ENCODE results near the gene ZNF774.

ZNF774 gene

DNA sequence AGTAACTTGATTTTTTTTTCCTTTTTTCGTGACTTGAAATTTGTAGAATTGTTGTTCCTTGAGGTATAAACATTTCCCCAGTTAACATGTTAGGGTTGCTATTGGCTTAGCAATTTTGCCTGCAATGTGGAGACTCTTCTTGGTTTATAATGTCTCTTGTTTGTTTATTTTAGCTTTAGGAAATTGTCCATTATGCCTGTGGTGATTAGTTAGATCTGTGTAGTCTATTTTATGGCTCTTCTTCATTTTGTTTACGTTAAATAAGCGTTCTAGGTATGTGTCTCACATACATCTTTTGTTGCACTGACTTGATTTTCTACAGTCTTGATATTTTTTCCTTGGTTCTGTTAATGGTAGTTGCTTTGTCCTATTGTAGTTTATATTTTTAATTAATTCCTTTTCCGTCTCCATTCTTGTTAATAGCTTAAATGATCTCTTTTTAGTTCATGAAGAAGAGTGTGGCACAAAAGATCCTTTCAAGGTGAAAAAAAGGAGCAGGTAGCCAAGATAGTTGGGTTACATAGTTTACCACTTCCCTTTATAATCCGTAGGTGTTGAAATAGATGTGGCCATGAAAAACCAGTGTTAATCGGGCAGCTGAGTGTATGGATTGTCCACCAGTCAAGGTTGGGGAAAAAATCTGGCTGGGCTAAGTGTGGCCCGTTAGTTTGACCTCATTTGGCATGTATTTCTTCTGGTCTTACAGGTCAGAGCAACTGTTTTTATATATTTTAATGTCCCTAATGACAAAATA, 48.1 kb downstream of the ZNF774 start:
- CTCF ChIA-PET = interaction anchor here (1.2 to 1.5 kb wide), 3 partner anchors 38 to 107 kb away, joined by 3 to 4 read pairs (median 4); no protein-coding TSS in a partner anchor
- TF ChIP-seq, protein P1, sequence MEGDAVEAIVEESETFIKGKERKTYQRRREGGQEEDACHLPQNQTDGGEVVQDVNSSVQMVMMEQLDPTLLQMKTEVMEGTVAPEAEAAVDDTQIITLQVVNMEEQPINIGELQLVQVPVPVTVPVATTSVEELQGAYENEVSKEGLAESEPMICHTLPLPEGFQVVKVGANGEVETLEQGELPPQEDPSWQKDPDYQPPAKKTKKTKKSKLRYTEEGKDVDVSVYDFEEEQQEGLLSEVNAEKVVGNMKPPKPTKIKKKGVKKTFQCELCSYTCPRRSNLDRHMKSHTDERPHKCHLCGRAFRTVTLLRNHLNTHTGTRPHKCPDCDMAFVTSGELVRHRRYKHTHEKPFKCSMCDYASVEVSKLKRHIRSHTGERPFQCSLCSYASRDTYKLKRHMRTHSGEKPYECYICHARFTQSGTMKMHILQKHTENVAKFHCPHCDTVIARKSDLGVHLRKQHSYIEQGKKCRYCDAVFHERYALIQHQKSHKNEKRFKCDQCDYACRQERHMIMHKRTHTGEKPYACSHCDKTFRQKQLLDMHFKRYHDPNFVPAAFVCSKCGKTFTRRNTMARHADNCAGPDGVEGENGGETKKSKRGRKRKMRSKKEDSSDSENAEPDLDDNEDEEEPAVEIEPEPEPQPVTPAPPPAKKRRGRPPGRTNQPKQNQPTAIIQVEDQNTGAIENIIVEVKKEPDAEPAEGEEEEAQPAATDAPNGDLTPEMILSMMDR (IDR thresholded peaks at IDR 0.05; ENCODE audit: control extremely low read depth, extremely low read depth, low read depth, missing control alignments) = no peak
- no peak for DNase-seq (ENCODE audit: extremely low spot score)
- POLR2A ChIA-PET = interaction anchor here (2.4 kb wide), 1 partner anchor 12 kb away, joined by 10 read pairs; the partner anchor contains the start of gene IQGAP1

DNA sequence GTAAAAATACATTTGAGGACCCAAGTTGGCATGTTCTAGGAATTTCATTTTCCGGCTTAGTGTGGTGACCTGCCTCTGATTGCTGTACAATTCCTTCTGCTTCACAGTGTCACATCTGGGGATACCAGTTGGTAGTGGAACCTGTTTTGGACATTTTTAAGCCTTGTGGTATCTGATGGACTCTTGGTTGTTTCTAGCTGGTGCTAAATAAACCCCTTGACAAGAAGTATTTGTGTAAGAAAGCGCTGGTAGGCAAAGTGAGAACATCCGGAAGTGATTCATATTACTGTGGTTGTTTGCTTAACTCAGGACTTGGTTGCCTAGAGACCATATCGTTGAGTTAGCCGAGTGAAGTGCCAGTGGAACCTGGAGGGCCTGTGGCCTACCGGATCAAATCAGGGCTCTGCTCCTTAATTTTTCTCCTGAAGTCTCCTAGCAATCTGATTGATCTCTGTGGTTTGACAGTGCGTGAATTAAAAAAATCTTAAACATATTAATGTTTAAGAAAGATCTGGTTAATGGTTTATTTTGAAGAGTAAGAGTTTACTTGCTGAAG, 48.8 kb downstream of the ZNF774 start:
- CTCF ChIA-PET = interaction anchor here (1.0 to 1.5 kb wide), 4 partner anchors 38 to 108 kb away, joined by 3 to 4 read pairs (median 4); no protein-coding TSS in a partner anchor
- POLR2A ChIA-PET = interaction anchor here (2.4 kb wide), 1 partner anchor 13 kb away, joined by 10 read pairs; the partner anchor contains the start of gene IQGAP1
- DNase-seq (ENCODE audit: extremely low spot score) = peak; percentile 81
- TF ChIP-seq, protein P1 (IDR thresholded peaks at IDR 0.05; ENCODE audit: control extremely low read depth, extremely low read depth, low read depth, missing control alignments) = no peak

DNA sequence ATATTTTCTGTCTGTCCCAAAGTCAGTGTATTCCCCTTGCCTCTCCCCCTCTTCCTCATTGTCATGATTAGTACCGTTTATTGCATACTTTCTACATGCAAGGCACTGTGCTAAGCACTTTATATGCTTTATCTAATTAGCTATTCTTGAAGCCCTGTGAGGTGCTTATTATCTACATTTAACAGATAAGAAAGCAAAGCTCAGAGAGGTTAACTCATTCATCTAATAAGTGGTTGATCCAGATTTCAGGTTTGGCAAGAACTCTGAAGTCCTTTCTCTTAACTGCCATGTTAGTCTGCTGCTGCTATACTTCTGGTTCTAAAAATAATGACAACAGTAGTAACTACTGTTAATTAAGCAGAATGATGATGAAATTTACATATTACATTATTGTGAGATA, 49.4 kb downstream of the ZNF774 start:
- TF ChIP-seq, protein P1 (IDR thresholded peaks at IDR 0.05; ENCODE audit: control extremely low read depth, extremely low read depth, low read depth, missing control alignments) = no peak
- CTCF ChIA-PET = interaction anchor here (1.0 to 1.3 kb wide), 4 partner anchors 11 to 81 kb away, joined by 3 to 6 read pairs (median 3); no protein-coding TSS in a partner anchor
- POLR2A ChIA-PET = interaction anchor here (1.0 kb wide), 1 partner anchor 13 kb away, joined by 4 read pairs; the partner anchor contains the start of gene IQGAP1

DNA sequence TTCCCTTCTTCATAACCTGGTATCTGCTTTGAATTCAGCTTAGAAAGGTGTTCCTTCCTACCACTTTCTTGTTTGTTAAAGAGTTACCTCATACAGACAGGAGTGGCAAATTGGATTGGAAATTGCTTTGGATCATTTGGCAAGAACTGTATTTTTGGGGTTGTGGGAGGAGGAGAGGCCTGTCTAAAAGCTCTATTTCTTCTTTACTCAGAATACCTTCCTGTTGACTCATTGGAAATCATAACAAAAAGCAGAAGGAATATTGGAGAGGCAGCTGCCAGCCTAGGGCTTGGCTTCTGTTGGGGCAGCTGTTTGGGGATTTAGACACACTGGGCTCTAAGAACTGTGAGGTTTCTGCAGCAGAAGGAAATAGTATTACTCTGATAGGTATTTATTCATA, 50.1 kb downstream of the ZNF774 start:
- ChIA-PET POLR2A (interaction anchor here (1.0 kb wide), 1 partner anchor 14 kb away, joined by 4 read pairs; the partner anchor contains the start of gene IQGAP1), CTCF (interaction anchor here (1.1 to 1.3 kb wide), 3 partner anchors 10 to 109 kb away, joined by 3 to 6 read pairs (median 3); no protein-coding TSS in a partner anchor)
- DNase-seq (ENCODE audit: extremely low spot score) = no peak
- TF ChIP-seq, protein P1 (IDR thresholded peaks at IDR 0.05; ENCODE audit: control extremely low read depth, extremely low read depth, low read depth, missing control alignments) = no peak

More for the DNA sequence above, 49.4 kb downstream of the ZNF774 start:
- no peak for DNase-seq (ENCODE audit: extremely low spot score)

DNA sequence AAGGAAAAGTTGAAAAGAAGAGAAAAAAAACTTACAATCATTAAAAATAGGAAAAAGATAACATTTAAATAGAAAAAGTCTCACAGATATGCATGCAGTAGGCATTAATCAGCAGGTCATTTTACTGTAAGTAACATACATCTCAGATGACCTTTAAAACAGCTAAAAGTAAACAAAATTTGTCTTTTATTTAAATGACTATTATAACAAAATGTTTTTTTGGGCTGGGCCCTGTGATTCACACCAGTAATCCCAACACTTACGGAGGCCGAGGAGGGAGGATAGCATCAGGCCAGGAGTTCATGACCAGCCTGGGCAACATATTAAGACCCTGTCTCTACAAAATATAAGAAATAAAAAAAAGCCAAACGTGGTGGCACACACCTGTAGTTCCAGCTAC, 50.7 kb downstream of the ZNF774 start:
- no peak for DNase-seq (ENCODE audit: extremely low spot score)
- CTCF ChIA-PET = interaction anchor here (0.9 to 1.3 kb wide), 4 partner anchors 10 to 109 kb away, joined by 3 to 6 read pairs (median 3); partner anchors contain the start of gene IQGAP1

More for the DNA sequence above, 50.7 kb downstream of the ZNF774 start:
- POLR2A ChIA-PET = no interaction called here
- TF ChIP-seq, protein P1 (IDR thresholded peaks at IDR 0.05; ENCODE audit: control extremely low read depth, extremely low read depth, low read depth, missing control alignments) = no peak
